Measurements from ENCODE around the gene PSMD13.

- TF ChIP-seq RAD21 (IDR thresholded peaks at IDR 0.05; ENCODE audit: low read length): peak; percentile 67
- TF ChIP-seq CTCF (conservative IDR thresholded peaks at IDR 0.05; ENCODE audit: low read depth, low read length): peak; percentile 58
- TF ChIP-seq USF2 (IDR thresholded peaks at IDR 0.05; ENCODE audit: low read depth, low read length): no peak
- no peak for TF ChIP-seq POLR2A (IDR thresholded peaks at IDR 0.05; ENCODE audit: low read depth, low read length)
- no peak for TF ChIP-seq BHLHE40 (IDR thresholded peaks at IDR 0.05; ENCODE audit: low read depth, low read length)
- TF ChIP-seq FOS (IDR thresholded peaks at IDR 0.05; ENCODE audit: low read depth, low read length): no peak
These were observed 14.0 kb downstream of the PSMD13 start for GRCh38 chr11:250740-251299.
